Stimulated activated CD4-positive, alpha-beta T cell treated with anti-CD3 and anti-CD28 coated beads, Interleukin-4, amount 100 ng/mL, for 48 hours (primary cell): ENCODE data around the gene ATP11B.

Source experiments
- DNase-seq, 2 donors: peaks; one replicate each; pipeline ENCODE4 v3.0.0-alpha.2; 2020; ENCODE audit warnings: low read depth in 2 of 2

ATP11B gene

GRCh38 chr3:182909318-182910040 lies 116.2 kb downstream of the ATP11B start:
- no peak for DNase-seq

DNA sequence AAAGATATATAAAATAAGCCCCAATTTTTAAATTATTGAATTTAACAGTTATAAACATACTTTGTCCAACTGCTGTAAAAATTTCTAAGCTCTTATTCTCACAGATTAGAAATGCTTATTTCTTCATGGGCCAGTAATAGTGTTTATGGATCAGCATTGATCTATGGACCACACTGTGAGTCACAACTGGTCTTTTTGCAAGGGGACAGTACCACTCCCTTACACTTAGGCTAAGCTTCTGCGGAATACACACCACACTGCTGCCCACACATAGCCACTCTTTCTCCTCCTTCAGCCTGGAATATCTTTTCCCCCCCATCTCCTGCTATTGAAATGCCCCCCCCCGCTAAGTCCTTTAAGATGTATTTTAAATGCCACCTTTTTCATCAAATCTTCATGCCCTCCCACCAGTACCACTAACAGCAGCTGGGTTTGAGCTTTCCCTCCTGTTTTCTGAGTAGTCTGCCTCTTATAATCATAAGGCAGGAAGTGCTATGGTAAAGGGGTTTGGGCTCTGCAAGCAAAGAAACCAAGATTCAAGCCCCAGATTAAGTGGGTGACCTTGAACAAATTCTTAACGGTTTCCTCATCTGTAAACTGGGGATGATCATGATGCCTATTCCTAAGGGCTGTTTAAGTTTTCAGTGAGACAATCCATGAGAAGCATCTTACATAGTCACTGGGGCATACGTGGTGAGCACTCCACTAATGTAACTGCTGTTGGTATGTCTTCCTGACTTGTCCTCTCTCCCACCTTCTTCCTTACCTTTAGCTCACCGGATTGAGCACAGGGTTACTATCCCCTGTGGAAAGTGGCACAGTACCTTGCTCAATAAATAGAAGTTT lies 117.9 kb downstream of the ATP11B start:
- DNase-seq, result no peak

DNA sequence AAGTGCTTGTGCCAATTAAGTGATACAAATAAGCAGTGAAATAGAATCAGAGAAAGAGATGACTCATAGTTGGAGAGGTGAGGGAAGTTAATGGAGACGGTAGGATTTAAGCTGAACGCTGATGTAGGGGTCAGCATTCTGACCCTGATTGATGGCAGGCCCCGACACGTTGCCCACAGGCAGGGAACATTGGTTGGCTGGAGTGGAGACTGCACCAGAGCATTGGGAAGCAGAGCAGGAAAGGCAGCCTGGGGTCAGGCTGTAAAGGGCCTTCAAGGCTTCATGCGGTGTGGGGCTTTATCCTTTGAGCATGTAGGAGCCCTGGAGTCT lies 118.4 kb downstream of the ATP11B start:
- DNase-seq, result no peak

GRCh38 chr3:182912474-182912873 lies 119.2 kb downstream of the ATP11B start:
- no peak for DNase-seq

DNA sequence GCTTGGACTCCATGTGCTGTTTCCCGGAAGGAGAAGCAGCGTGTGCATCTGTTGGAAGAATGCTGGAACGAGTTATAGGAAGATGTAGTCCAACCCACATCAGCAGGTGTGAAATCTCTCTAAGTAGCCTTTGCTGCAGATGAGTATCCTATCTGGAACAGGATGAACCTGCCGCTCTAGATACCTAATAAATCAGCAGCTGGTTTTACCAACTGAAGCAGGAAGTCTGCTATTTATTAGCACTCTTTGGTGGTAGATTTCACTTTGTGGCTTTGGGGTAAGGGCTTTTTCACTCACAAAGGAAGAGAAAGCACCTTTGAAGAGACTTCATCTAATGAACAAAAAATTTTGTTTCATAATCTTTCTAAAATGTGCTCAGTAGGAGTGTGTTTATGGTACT lies 120.6 kb downstream of the ATP11B start:
- no peak for DNase-seq

GRCh38 chr3:182914341-182914740 lies 121.0 kb downstream of the ATP11B start:
- DNase-seq, result no peak

DNA sequence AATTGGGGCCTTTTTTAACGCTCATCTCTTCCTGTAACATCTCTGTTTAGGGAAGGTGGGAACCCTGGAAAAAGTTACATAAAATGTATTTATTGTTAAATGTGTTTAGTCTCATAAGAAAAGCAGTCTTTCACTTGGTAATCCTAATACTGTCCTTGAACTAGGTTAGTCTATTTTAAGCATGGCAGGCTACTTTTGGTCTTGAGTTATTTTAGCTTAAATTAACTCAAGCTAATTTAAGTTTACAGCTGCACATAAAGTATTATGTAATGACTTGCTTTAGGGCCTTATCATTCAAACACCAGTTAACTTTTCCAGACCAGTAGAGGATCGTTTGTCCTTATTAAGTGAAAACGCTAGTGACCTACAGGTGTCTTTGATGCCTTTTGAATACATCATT lies 123.8 kb downstream of the ATP11B start:
- DNase-seq, result no peak

DNA sequence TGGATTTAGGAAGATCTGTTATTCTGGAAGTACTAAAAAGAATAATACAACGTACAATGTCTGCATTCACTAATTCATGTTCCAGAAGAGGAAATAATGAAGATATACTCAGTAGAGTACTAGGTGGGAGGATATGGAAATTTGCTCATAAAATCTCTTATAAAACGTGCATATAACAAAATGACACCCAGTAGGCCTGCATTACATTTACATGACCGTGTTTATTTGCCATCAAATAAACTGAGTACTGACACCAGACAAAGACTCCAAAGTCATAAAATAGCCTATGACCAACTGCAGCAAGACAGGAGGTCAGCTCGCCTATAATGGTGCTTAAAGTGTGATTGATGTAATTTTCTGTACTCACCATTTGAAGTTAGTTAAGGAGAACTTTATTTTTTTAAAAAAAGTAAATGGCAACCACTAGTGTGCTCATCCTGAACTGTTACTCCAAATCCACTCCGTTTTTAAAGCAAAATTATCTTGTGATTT lies 126.6 kb downstream of the ATP11B start:
- DNase-seq, result no peak

GRCh38 chr3:182920515-182921084 lies 127.3 kb downstream of the ATP11B start:
- no peak for DNase-seq

DNA sequence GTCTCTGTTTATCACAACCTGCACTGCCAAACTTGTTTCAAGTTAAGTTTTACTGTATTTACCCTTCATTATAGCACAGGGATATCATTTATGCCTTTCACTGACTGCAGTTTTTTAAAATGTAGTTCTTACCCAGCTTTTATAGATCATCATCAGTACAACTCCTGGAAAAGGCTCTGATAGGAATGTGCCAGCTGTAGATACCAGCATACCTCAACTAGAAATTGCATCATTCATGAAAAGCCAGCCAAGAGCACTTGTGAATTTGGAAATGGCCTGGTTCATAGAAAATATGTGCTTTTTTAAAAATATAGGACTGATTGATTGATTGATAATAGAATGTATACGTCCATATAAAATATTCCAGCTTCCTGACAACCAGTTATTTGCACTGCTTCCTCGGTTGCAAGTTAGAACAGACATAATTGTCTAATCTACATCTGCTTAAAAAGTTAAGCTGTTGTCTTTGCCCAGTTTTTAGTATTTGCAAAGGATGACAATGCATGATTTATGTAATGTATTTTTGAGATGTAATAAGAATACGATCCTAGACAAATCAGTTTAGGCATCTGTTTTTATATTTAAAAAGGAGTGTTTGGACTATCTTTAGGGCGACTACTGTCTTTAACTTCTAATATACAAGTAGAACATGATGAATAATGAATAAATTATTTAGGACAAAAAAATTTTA lies 128.5 kb downstream of the ATP11B start:
- no peak for DNase-seq

GRCh38 chr3:182925330-182925943 lies 132.1 kb downstream of the ATP11B start:
- no peak for DNase-seq

GRCh38 chr3:182925944-182926337 lies 132.6 kb downstream of the ATP11B start:
- DNase-seq, result no peak

DNA sequence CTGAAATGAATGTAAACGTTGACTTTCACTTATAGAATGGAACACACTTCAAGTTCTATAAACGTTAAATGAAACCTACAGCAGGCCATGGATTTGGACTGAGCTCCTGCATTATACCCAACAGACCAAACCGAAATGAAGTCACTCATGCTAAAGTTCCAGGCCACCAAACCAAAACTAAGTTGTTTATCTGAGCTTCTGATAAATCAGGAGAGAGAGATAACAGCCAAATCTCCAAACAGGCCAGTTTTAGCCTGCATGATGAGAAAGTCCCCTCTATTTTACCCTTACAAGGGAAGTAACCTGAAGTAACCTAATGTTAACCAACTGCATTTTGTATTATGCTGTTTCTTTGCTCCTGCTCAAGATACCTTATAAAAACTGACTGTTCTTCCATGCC lies 142.5 kb downstream of the ATP11B start:
- no peak for DNase-seq

- no peak for DNase-seq
Observed at GRCh38 chr3:182936239-182936917, 143.1 kb downstream of the ATP11B start.

DNA sequence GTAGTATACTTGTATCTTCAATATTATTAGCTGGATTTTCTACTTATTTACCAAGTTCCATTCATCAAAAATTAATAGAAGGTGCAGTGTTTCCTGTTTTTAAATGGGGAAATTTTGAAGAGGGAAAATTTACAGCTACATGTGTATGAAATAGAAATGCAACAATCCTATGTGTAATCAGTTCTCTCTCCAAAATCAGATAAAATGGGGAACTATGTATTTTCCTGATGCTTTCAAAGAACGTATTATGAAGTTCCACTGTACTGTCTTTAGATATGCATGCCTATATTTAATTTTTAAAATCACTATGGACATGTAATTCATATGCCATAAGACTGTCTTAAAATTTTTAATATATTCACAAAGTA lies 143.6 kb downstream of the ATP11B start:
- DNase-seq, result no peak

DNA sequence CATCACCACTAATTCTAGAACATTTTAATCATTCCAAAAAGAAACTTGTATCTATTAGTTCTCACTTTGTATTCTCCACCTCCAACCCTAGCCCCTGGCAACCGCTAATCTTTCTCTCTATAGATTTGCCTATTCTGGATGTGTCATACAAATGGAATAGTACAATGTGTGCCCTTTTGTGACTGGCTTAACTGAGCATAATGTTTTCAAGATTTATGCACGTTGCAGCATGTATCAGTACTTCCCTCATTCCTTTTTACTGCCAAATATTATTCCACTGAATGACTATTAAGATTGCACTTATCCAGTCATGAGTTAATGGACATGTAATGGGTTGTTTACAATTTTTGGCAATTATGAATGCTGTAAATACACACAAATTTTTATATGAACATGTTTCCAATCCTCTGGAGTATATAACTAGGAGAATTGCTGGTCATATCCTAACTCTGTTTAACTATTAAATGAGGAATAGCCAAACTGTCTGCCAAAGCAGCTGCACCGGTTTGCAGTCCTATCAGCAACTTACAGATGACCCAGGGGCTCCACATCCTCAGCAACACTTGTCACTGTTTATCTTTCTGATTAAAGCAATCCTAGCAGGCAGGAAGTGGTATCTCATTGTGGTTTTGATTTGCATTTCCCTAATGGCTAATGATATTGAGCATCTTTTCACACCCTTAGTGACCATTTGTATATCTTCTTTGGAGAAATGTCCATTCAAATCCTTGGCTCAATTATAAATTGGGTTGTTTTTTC lies 144.2 kb downstream of the ATP11B start:
- DNase-seq, result no peak

DNA sequence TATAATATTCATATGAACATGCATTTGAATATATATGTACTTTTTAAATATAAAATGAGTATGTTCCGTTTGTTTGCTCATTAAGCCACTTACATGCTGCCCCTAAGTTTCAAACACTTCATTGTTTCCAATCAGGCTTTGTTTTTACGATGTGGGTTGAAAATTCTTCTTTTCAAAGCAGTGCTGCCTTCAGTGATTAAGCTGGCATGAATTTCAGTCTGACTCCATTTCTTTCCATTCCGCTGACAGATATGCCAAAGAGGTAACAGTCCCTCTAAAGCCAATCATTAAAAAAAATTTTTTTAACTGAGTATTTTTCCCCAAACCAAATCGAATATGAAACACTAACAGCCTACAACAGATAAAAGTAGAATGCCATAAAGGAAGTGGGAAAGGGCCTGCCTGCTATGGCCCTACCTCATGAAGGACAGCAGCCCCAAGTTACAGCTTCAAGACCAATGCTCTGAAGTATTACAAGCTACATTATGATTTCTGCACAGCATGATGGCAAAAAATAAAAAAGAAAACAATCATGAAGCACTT lies 147.0 kb downstream of the ATP11B start:
- DNase-seq, result no peak

DNA sequence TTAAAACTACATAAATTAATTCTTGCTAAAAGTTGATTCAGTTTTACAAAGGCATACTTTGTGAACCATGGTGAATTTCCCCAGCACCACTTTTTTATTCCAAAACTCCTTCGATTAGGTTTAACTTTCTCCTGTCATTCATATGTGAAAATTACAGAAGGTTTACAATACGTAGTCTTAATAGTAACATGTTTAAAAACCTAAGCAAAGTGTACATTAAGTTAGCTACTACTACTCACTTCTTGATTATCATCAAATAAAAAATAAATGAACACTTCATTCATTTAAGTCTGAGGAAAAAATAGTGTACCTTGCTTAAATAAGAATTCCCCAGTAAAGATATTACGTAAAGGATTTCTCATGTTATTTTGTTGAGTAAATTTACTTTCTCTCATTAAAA lies 148.4 kb downstream of the ATP11B start:
- DNase-seq, result no peak

DNA sequence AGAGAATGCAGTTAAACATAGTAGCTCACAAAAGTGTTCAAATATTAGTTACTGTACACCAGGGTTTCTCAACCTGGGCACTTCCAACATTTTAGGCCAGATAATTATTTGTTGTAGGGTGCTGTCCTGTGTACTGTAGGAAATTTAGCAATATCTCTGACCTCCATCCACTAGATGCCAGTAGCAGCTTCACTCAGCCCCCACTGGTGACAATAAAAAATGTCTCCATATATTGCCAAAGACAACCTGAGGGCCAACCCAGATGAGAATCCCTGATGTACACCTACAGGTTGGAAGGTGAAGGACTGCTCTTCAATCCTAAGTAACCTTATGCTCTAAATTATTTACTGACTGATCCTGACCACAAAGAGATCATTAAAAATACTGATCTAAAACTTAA lies 154.6 kb downstream of the ATP11B start:
- no peak for DNase-seq

DNA sequence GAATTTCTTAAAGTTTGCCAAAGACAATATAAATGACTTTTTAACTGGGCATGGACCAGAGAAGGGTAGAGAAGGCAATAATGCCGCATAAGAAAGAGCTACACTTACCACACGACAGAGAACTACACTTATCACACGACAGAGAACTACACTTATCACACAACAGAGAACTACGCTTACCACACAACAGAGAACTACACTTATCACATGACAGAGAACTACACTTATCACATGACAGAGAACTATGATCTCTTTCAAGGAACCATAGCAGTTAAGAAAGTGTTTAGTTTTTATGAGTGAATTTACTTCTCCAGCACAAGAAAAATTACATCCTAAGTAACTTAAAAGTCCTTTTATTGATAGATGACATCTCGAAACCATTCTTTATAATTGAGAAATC lies 155.0 kb downstream of the ATP11B start:
- DNase-seq, result no peak
